Upper lobe of left lung (tissue), 6 donors: ENCODE data around the gene KRT78. TPM values are rescaled to one million over a fixed set of nuclear protein-coding genes. Genes with fewer than 3 reads are reported as not detected.

ENCODE experiments used
- ATAC-seq, 2 donors: fragments of 200-7000 bp; cut with Tn5 transposase; one replicate each; pipeline ENCODE4 v1.9.1; 2022; ENCODE audit warnings: mild to moderate bottlenecking in 2 of 2, moderate library complexity in 2 of 2; ENCODE audit not compliant: low FRiP score in 2 of 2
- DNase-seq, 2 donors: peaks; one replicate each; pipeline ENCODE4 v3.0.0-alpha.2; 2019 to 2020
- H3K27ac ChIP-seq, 4 donors: fragments of 200-600 bp; sonication (generic); one replicate each; pipeline ENCODE4 v1.5.1; 2016 to 2019
- H3K27me3 ChIP-seq, 4 donors: fragments of 200-600 bp; sonication (generic); one replicate each; pipeline ENCODE4 v1.5.1; 2017 to 2019
- H3K36me3 ChIP-seq, 4 donors: fragments of 200-600 bp; sonication (generic); one replicate each; pipeline ENCODE4 v1.5.1; 2016 to 2019
- H3K4me1 ChIP-seq, 4 donors: fragments of 200-600 bp; sonication (generic); one replicate each; pipeline ENCODE4 v1.5.1; 2018 to 2019
- H3K4me3 ChIP-seq, 4 donors: fragments of 200-600 bp; sonication (generic); one replicate each; pipeline ENCODE4 v1.5.1; 2017 to 2019; ENCODE audit warnings: mild to moderate bottlenecking in 2 of 4, moderate library complexity in 1 of 4
- H3K9me3 ChIP-seq, 4 donors: fragments of 200-600 bp; sonication (generic); one replicate each; pipeline ENCODE4 v1.5.1; 2018 to 2019
- CTCF ChIP-seq, 6 experiments: fragments of 450-650 bp in 4 of 6; fragments of 200-600 bp in 2 of 6; sonication (generic) in 2 of 6; IDR thresholded peaks; one replicate each; pipeline ENCODE4 v1.5.1; 2016 to 2019; ENCODE audit warnings: antibody characterized with exemption in 6 of 6
- EP300 ChIP-seq, 4 donors: sonication (generic); formaldehyde crosslinking; IDR thresholded peaks; one replicate each; pipeline ENCODE4 v1.5.1; 2017; ENCODE audit warnings: antibody characterized with exemption in 4 of 4, control low read depth in 2 of 4
- POLR2A ChIP-seq, 4 donors: fragments of 450-650 bp; IDR thresholded peaks; one replicate each; pipeline ENCODE4 v1.5.1; 2016 to 2017; ENCODE audit warnings: antibody characterized with exemption in 4 of 4, mild to moderate bottlenecking in 2 of 4
- POLR2AphosphoS5 ChIP-seq, 2 donors: sonication (generic); formaldehyde crosslinking; IDR thresholded peaks; one replicate each; pipeline ENCODE4 v1.5.1; 2017; ENCODE audit warnings: antibody characterized with exemption in 2 of 2
- WGBS, 2 donors: methylation state at CpG; one replicate each; pipeline ENCODE4 v1.1.5; 2017 to 2018; 5-methylcytosine and 5-hydroxymethylcytosine counted together
- total RNA-seq, 6 donors: library from RNA; depleted of rRNA in 4 of 6; stranded (reverse); fragments of >200 nt in 4 of 6; gene quantifications; one replicate each; pipeline versions ENCODE4 v1.1.0 to v1.2.1, GENCODE V29; 2016 to 2021
- donor health status: DM: no; HTN: no; CAD: no; lungs with moderate emphysema.
- donor health status: DM: no; HTN: yes; CAD: no; lungs with severe emphysema.

KRT78 gene
- total RNA-seq, 6 donors from 2014 or later: 0.13 to 0.30 TPM; not detected in 4

- no peaks in the 10 kb centered on the region for H3K9me3 ChIP-seq
- 61 to 81% methylated on average over 13 to 15 of the region's 15 CpGs for WGBS, 2 donors
- no peak for DNase-seq
- no peaks in the 10 kb centered on the region for H3K36me3 ChIP-seq
- no peak within 1 kb of the TSS for H3K27ac ChIP-seq
- TF ChIP-seq EP300 (IDR thresholded peaks at IDR 0.05) (no peak), POLR2AphosphoS5 (IDR thresholded peaks at IDR 0.05) (no peak), CTCF (IDR thresholded peaks at IDR 0.05) (no peak), POLR2A (IDR thresholded peaks at IDR 0.05) (no peak)
- peaks cover 3 to 25% (median 18%) of the 10 kb centered on the region in 4 donors for H3K4me1 ChIP-seq
- H3K27me3 ChIP-seq: peaks cover 0 to 5% (median 0%) of the 10 kb centered on the region in 4 donors
- H3K4me3 ChIP-seq: peak within 1 kb of the TSS in 1 of 4 donors; percentile 16
- peak; percentile 20 to 88 for ATAC-seq
Observed at GRCh38 chr12:52813885-52814709, 34.7 kb downstream of the KRT78 start, which contains the start of gene KRT4. KRT4 (minus strand) TSS chr12:52814116; CDS start chr12:52814058, 58 bp downstream.

DNA sequence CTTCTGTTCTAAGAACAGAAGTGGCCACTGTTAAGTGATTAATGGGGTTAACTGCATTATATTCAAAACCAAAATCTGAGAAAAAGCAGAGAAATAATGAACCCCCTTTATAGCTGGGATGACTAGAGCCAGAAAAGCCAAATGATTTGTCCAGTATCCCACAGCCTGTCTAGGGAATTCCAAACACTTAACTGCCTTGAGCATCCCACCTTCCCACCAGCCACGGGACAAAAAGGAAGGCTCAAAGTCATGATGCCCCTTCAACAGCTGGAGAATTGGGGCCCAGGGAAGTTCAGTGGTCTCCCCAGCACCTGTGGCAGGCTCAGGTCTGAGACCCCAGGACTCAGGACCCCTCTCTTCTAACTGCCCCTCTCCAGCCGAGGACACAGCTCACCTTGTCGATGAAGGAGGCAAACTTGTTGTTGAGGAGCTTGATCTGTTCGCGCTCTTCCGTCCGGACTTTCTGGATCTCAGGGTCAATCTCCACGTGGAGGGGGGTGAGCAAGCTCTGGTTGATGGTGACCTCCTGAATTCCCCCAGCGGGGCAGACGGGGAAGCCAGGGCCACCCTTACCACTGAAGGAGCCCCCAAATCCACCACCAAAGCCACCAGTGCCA lies 35.5 kb downstream of the KRT78 start:
- Histone ChIP-seq H3K36me3 (no peaks in the 10 kb centered on the region), H3K9me3 (no peaks in the 10 kb centered on the region), H3K4me1 (peaks cover 3 to 25% (median 18%) of the 10 kb centered on the region in 4 donors), H3K27ac (no peak overlapping the region), H3K4me3 (peak overlapping the region in 1 of 4 donors; percentile 16), H3K27me3 (peaks cover 0 to 5% (median 0%) of the 10 kb centered on the region in 4 donors)
- no peak for ATAC-seq
- DNase-seq: no peak
- 74 to 76% methylated on average over 8 to 10 of the region's 10 CpGs for WGBS, 2 donors
- TF ChIP-seq CTCF (IDR thresholded peaks at IDR 0.05) (no peak), POLR2A (IDR thresholded peaks at IDR 0.05) (no peak), EP300 (IDR thresholded peaks at IDR 0.05) (no peak), POLR2AphosphoS5 (IDR thresholded peaks at IDR 0.05) (no peak)

DNA sequence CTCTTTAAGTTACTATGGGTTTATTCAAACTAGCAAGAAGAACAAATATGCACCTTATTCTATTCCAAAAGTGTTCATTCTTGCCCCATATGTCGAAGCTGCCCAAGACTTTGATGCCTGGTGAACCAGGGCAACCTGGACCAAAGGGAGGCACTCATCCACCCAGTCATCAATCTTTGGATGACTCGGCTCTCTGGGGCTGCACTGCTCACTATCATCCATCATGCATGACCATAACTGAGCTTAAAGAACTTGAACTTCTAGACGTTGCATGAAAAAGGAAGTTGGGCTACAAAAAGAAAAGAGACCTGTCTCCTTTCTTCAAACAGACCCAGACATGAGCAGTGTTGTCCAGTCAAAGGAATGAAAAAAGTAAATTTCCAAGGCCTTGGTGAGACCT lies 36.0 kb downstream of the KRT78 start:
- Histone ChIP-seq H3K27ac (no peak overlapping the region), H3K36me3 (no peaks in the 10 kb centered on the region), H3K4me1 (peaks cover 3 to 25% (median 18%) of the 10 kb centered on the region in 4 donors), H3K9me3 (no peaks in the 10 kb centered on the region), H3K4me3 (peak overlapping the region in 1 of 4 donors; percentile 16), H3K27me3 (peaks cover 0 to 5% (median 0%) of the 10 kb centered on the region in 4 donors)
- TF ChIP-seq POLR2AphosphoS5 (IDR thresholded peaks at IDR 0.05) (no peak), POLR2A (IDR thresholded peaks at IDR 0.05) (no peak), CTCF (IDR thresholded peaks at IDR 0.05) (no peak), EP300 (IDR thresholded peaks at IDR 0.05) (no peak)
- DNase-seq (no peak), ATAC-seq (no peak)
- 42 to 48% methylated on average over 3 of the region's 3 CpGs for WGBS, 2 donors

GRCh38 chr12:52812073-52812400 lies 36.8 kb downstream of the KRT78 start:
- TF ChIP-seq POLR2A (IDR thresholded peaks at IDR 0.05) (no peak), CTCF (IDR thresholded peaks at IDR 0.05) (no peak), EP300 (IDR thresholded peaks at IDR 0.05) (no peak), POLR2AphosphoS5 (IDR thresholded peaks at IDR 0.05) (no peak)
- H3K4me1 ChIP-seq: peaks cover 3 to 25% (median 18%) of the 10 kb centered on the region in 4 donors
- ATAC-seq (no peak), DNase-seq (no peak)
- H3K27me3 ChIP-seq: peaks cover 0 to 5% (median 0%) of the 10 kb centered on the region in 4 donors
- no peak overlapping the region for H3K4me3 ChIP-seq
- H3K27ac ChIP-seq: no peak overlapping the region
- no peaks in the 10 kb centered on the region for H3K36me3 ChIP-seq
- 50 to 65% methylated on average over 1 to 4 of the region's 4 CpGs for whole genome bisulfite sequencing, 2 donors
- no peaks in the 10 kb centered on the region for H3K9me3 ChIP-seq
